Body of pancreas (tissue), 4 donors: Measurements from ENCODE around the gene KMT5C. TPM values are rescaled to one million over a fixed set of nuclear protein-coding genes. Genes with fewer than 3 reads are reported as not detected.

Source experiments
- ATAC-seq: fragments of 150-250 bp; one replicate; pipeline ENCODE4 v1.9.1; 2016
- DNase-seq, 4 donors: peaks; one replicate each; pipeline ENCODE4 v3.0.0-alpha.2; 2019
- H3K27ac ChIP-seq, 4 donors: fragments of 200-600 bp; sonication (generic); 1 replicate in 3 of 4; 2 replicates in 1 of 4; pipeline versions ENCODE4 v1.5.1 to v1.6.1; 2016 to 2019; ENCODE audit warnings: mild to moderate bottlenecking in 1 of 4, mixed read lengths in 1 of 4, moderate library complexity in 1 of 4
- H3K27me3 ChIP-seq, 2 donors: fragments of 200-600 bp; sonication (generic); one replicate each; pipeline ENCODE4 v1.6.0; 2016; ENCODE audit warnings: mild to moderate bottlenecking in 1 of 2
- H3K36me3 ChIP-seq, 2 donors: fragments of 200-600 bp; sonication (generic); replicated peaks in 1 of 2; 2 replicates each; pipeline ENCODE4 v1.5.1; 2016; ENCODE audit warnings: low read depth in 2 of 2; ENCODE audit not compliant: insufficient read depth in 1 of 2
- H3K4me1 ChIP-seq: fragments of 200-600 bp; sonication (generic); one replicate; pipeline ENCODE4 v1.6.0; 2016
- H3K4me3 ChIP-seq, 2 donors: fragments of 200-600 bp; sonication (generic); 1 replicate in 1 of 2; 2 replicates in 1 of 2; pipeline ENCODE4 v1.5.1; 2016 to 2019
- H3K9me3 ChIP-seq, 3 donors: fragments of 200-600 bp; sonication (generic); 1 replicate in 2 of 3; 2 replicates in 1 of 3; pipeline ENCODE4 v1.5.1; 2016
- POLR2A ChIP-seq, 3 donors: fragments of 450-650 bp; IDR thresholded peaks; one replicate each; pipeline ENCODE4 v1.6.1; 2016; ENCODE audit warnings: antibody characterized with exemption in 3 of 3, mild to moderate bottlenecking in 2 of 3
- WGBS, 2 donors: methylation state at CpG; one replicate each; pipeline ENCODE4 v1.1.5; 2017; 5-methylcytosine and 5-hydroxymethylcytosine counted together
- intact Hi-C: fragments of 100-400 bp; cut with DNase I; formaldehyde crosslinking; loops from one replicate; pipeline ENCODE4 v1.15.1; 2023
- total RNA-seq, 2 donors: library from RNA; depleted of rRNA; stranded (reverse); fragments of >200 nt; gene quantifications; one replicate each; pipeline ENCODE4 v1.1.0, GENCODE V29; 2016
- TF ChIP-seq, protein P1 (sequence below), 7 experiments: fragments of 450-650 bp in 4 of 7; fragments of 200-600 bp in 3 of 7; sonication (generic) in 3 of 7; IDR thresholded peaks; one replicate each; pipeline ENCODE4 v1.5.1; 2016 to 2019; ENCODE audit warnings: antibody characterized with exemption in 7 of 7

The KMT5C gene
- total RNA-seq, 2 donors from 2014 or later, result 14.8 to 17.6 TPM

DNA sequence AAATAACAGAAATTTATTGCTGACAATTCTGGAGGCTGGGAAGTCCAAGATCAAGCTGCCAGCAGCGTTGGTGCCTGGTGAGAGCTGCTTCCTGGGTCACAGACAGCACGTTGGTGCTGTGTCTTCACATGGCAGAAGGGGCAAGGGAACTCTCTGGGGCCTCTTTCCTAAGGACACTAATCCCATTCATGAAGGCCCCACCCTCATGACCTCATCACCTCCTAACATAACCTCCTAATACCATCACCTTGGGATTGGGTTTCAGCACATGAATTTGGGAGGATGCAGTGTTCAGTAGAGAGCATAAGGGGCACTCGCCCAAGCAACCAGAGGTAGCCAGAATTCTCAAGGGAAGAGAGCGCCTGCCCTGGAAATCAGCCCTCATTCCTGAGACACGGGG is 30.2 kb upstream of the KMT5C start:
- DNase-seq (no peak), ATAC-seq (no peak)
- TF ChIP-seq POLR2A (IDR thresholded peaks at IDR 0.05), result no peak
- TF ChIP-seq, protein P1, sequence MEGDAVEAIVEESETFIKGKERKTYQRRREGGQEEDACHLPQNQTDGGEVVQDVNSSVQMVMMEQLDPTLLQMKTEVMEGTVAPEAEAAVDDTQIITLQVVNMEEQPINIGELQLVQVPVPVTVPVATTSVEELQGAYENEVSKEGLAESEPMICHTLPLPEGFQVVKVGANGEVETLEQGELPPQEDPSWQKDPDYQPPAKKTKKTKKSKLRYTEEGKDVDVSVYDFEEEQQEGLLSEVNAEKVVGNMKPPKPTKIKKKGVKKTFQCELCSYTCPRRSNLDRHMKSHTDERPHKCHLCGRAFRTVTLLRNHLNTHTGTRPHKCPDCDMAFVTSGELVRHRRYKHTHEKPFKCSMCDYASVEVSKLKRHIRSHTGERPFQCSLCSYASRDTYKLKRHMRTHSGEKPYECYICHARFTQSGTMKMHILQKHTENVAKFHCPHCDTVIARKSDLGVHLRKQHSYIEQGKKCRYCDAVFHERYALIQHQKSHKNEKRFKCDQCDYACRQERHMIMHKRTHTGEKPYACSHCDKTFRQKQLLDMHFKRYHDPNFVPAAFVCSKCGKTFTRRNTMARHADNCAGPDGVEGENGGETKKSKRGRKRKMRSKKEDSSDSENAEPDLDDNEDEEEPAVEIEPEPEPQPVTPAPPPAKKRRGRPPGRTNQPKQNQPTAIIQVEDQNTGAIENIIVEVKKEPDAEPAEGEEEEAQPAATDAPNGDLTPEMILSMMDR (IDR thresholded peaks at IDR 0.05), result no peak
- H3K9me3 ChIP-seq, result no peaks in the 10 kb centered on the region
- intact Hi-C loops, result loop anchor here (10.0 kb wide), 1 partner anchor 75 kb away; the partner anchor contains the start of genes RPL28 and TMEM238
- WGBS, 2 donors, result 87 to 94% methylated on average over 2 to 5 of the region's 5 CpGs
- H3K36me3 ChIP-seq, result no peaks in the 10 kb centered on the region
- H3K4me3 ChIP-seq, result no peak overlapping the region
- no peak overlapping the region for H3K27ac ChIP-seq
- H3K4me1 ChIP-seq, result no peaks in the 10 kb centered on the region
- no peaks in the 10 kb centered on the region for H3K27me3 ChIP-seq

DNA sequence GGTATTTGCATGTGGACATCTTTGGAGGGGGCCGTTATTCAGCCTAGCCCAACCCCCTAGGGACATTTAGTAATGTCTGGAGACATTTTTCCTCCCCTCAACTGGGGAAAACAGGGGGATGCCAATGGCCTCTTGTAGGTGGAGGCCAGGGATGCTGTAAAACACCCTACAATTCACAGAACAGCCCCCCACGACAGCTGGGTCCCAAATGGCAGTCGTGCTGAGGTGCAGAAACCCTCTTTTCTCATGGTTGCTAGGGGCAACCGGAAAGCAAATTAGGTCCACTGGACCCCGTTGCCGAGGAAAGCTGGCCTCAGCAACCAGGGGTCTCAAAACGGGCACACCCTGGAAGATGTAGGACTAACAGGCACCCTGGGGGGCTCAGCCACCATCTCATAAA is 29.2 kb upstream of the KMT5C start:
- Histone ChIP-seq H3K9me3 (no peaks in the 10 kb centered on the region), H3K27ac (no peak overlapping the region), H3K4me1 (no peaks in the 10 kb centered on the region), H3K4me3 (no peak overlapping the region), H3K36me3 (no peaks in the 10 kb centered on the region), H3K27me3 (no peaks in the 10 kb centered on the region)
- 64 to 69% methylated on average over 7 of the region's 7 CpGs for WGBS, 2 donors
- intact Hi-C loops, result no loop called here
- DNase-seq (no peak), ATAC-seq (no peak)
- TF ChIP-seq POLR2A (IDR thresholded peaks at IDR 0.05), result no peak
- TF ChIP-seq, protein P1 (IDR thresholded peaks at IDR 0.05), result no peak

DNA sequence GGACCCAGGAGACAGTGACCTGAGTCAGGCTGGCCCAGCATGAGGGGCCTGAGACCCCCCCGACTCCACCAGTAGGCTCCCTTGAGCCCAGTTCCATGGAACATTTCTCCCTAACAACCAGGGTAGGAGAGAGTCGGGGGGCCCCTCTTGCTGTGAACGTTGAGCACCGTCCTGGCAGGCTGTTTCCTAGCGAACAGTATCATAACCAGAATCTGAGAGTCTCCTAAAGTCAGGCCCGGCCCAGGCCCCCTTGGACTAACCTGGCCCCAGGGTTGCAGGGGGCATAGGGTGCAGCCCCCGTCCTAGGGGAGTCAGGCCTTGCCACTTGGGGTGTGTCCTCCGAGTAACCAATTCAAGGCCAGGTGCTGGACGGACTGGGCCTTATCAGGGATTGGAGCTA is 28.3 kb upstream of the KMT5C start:
- H3K27me3 ChIP-seq, result no peaks in the 10 kb centered on the region
- WGBS, 2 donors, result 60 to 80% methylated on average over 4 to 9 of the region's 9 CpGs
- H3K4me3 ChIP-seq, result no peak overlapping the region
- H3K36me3 ChIP-seq, result no peaks in the 10 kb centered on the region
- intact Hi-C loops, result no loop called here
- no peaks in the 10 kb centered on the region for H3K4me1 ChIP-seq
- no peak for DNase-seq
- no peak for TF ChIP-seq POLR2A (IDR thresholded peaks at IDR 0.05)
- TF ChIP-seq, protein P1 (IDR thresholded peaks at IDR 0.05), result no peak
- no peak for ATAC-seq
- H3K9me3 ChIP-seq, result no peaks in the 10 kb centered on the region
- H3K27ac ChIP-seq, result no peak overlapping the region

DNA sequence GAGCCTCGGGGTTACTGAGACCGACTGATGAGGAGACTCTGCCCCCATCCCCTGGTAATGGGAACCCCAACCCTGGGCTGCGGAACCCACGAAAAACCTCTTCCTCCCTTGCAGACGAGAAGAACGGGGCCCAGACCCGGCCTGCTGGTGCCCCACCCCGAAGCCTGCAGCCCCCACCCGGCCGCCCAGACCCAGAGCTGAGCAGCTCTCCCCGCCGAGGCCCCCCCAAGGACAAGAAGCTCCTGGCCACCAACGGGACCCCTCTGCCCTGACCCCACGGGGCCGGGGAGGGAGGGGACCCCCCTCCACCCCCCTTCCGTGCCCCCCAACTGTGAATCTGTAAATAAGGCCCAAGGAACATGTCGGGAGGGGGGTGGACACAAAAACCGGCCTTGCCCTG is 27.9 kb upstream of the KMT5C start:
- intact Hi-C loops, result no loop called here
- DNase-seq, result no peak
- Histone ChIP-seq H3K27me3 (no peaks in the 10 kb centered on the region), H3K4me3 (no peak overlapping the region), H3K9me3 (no peaks in the 10 kb centered on the region), H3K36me3 (no peaks in the 10 kb centered on the region), H3K27ac (no peak overlapping the region), H3K4me1 (no peaks in the 10 kb centered on the region)
- ATAC-seq, result no peak
- no peak for TF ChIP-seq POLR2A (IDR thresholded peaks at IDR 0.05)
- TF ChIP-seq, protein P1 (IDR thresholded peaks at IDR 0.05), result no peak
- 71 to 92% methylated on average over 2 to 17 of the region's 18 CpGs for WGBS, 2 donors
